HS-27A (cell line): ENCODE results near the gene SHE.
"Not testable (repeated sequence)": the region's sequence is repeated elsewhere in the genome, so short reads cannot be mapped to it uniquely, and the experiment has no call there.

Experiments
- DNase-seq: peaks from one replicate; pipeline ENCODE4 v3.0.0-alpha.2; 2012; ENCODE audit warnings: low read depth, missing footprints

Gene SHE

DNA sequence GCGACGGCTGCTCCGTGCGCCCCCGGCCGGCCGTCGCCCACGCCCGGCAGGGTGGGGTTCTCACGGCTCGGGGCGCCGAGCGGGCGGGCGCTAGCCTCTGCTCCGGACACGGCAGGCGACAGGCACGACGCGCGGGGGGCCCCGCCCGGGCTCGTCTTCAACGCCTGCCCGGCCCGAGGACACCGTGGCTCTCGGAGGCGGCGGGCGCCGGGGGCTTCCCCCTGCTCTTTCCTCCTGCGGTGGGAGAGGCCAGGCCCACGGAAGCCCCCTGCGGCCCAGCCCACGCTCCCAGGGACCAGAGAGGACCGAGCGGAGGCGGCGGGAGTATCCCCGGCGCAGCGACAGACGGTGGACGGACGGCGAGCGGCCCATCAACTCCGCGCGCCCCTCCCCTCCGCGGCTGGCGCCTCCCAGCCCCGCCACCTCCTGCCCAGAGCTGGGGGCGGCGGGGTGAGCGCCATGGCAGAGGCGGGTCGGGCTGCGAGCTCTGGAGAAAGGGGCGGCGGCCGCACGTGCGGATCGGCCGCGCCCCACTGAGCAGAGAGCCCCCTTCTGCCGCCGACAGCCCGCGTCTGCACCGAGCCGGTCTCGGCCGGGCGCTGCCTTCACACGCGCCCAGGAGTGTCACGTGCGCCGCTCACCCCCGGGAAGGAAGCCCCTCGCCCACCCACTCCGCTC, at the start of gene SHE, which contains the start of gene TDRD10:
Gene SHE, minus strand, starts transcription at position 347 of the 678 bp plus-strand sequence. CDS start 386 bp downstream, outside the sequence.
Gene TDRD10, plus strand, starts transcription at position 154 of the 678 bp plus-strand sequence. CDS start 4,685 bp downstream, outside the sequence.
- DNase-seq: no peak

DNA sequence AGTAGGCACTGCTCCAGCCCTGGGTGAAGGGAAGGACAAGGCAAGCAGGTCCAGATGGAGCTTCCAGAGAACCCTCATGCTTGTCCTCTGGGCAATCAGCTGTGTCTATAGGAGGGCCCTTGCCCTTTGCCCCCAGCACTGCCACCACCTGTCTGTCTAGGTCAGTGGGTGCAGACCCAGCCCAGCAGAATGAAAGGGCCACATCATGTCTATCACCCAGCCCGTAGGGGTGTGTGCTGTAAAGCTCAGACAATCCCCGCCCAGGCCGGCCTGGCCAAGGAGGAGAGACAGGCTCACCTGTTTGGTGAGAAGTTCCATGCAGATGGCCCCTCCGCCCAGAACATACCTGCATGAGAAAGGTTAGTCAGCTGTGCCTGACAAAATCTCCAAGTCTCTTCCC, 49.3 kb upstream of the SHE start:
- DNase-seq: no peak

DNA sequence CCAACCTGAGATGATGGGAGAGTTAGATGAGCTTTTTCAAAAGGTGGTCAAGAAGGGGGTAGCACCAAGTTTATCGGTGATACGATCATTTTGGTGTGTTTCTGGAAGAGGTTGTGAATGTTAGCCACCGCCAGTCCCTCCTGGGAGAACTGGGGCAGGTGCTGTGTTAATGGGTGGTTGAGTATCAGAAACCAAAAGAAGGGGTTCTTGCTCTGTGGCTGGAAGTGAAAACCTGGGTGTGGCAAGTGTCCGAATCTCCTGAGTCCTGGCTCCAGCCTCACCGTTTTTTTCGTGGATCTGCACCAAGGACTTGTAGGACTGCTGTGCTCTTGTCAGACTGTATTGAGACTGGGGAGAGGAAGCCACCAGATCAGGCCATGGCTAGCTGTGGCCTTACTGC, 48.4 kb upstream of the SHE start:
- DNase-seq: no peak

DNA sequence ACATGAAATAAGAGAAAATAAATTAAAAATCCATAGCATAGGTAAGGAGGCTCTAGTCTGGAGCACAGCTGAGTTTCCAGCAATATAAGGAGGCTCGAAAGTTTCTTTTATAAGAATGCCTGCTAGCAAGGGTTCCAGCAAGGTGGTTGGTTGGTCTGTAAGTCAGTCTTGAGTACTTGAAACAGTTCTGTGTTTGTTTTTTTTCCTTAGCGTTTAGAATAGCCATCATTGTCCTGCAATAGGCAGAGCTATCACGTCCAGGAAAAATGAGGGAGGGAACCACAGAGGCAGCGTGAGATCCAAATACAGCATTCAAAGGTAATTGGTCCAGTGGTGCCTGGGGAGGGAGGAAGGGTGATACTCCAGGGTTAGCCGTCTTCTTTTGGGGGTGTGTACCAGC, 47.9 kb upstream of the SHE start:
- DNase-seq: no peak

DNA sequence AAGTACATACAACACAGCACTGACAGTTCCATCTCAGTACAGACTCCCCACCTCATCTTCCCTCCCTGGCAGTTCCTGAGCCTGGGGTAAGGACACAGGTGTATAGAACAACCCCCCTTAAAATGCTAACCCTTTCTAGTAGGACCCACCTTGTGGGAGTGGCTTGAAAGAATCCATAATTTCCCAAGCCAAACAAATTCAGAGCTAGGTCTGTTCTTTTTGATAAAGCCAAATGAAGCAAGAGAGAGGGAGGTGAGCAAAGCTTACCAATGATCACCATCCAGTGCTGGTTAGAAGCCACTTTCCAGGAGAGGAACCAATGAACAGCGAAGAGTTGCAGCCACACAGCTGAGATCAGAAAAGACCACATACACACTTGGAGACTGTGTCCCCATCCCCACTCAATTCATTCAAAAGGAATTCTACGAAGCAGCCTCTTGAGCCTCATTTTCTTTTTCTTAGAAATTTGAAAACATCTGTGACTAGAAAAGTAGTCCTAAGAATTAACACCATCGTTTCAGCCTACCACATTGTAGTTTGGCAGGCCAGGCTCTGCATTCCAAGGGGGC, 47.1 kb upstream of the SHE start:
- DNase-seq: no peak

DNA sequence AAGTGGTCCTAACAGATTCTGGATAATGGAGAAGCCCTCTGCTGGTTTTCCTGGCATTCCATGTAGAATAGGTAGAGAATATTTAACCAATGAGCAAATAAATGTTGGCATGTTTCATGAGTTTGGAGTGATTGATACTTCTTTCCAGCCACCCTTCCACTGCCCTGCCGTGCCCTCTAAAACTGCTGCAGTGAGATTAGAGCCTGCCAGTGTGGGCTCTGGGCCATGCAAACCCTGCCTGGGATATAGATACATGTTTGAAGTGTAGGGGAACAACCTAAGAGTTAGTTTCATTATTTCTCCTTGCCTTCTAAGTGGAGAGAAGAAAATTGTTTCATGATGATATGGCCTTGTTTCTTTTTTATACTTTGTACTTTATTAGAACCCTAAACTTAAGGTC, 45.8 kb upstream of the SHE start:
- no peak for DNase-seq

DNA sequence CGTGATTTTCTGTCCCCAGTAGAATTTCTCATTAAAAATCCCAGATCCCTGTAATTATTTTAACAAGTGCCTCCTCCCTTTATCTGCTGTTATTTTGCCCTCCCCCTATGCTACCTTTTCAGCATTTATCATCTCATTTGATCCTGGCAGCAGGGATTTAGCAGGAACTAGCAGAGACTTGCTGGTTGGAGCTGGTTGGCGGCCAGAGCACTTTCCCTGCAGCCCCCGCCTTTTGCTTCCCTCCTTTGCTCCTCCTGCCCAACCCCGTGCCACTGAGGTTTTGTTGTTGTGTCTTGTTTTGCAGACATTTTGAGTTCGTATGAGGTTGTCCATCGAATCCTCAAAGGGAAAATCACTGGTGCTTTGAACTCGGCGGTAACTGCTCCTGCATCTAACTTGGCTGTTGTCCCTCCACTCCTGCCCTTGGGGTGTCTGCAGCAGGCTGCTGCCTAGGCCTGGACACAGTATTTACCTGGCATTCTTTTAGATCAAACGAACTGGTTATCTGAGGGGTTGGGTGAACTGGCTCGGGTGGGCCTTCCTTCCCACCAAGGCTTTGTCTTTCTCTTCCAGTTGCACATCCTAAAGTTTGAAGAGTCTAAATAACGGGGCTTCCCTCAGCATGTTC, 45.0 kb upstream of the SHE start:
- no peak for DNase-seq

DNA sequence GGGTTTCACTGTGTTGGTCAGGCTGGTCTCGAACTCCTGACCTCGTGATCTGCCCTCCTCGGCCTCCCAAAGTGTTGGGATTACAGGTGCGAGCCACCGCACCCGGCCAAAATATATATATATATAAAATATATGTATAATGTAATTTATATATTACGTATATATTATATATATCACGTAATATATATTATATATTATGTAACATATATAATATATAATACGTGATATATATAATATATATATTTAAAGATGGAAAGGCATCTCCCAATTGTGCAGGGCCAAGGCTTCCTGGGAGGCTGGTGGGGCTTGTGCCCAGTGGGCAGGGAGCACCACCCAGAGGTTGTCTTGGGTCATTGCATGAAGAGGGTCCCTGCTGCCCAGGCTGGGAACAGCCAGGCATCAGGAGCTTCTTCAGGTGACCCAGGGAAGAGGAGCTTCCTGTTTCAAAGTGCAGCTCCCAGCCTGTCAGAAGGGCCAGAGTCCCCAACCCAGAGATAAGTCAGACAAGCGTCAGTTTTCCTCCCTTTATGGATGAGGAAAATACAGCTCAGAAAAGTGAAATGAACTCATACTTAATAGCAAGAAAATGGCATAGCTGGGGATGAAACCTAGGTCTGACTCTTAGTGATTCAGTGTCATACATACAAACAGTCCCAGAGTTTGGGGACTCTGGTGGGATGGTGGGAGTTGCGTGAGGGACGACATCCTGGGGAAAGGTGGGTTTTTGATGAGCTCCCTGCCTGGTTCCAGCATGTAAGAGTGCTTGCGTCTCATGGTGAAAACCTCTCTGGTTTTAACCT, 44.3 kb upstream of the SHE start:
- no peak for DNase-seq

DNA sequence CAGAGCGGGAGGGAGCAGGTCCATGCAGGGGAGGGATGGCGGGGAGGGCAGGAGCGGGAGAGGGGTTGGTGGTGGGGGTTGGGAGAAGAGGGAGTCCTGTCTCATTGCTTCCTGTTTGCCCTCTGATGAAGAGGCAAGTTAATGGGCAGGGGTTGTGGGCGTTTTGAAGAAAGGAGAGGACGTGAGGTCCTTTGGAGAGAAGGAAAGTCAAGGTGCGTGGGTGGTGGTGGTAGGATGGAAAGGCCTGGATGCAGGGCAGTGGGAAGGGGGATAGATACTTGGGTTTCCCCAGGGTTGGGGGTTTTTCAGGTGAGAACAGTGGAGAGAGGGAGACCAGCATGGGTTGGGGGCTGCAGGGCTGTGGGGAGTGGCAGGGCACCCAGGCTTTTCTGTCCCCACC, 39.0 kb upstream of the SHE start:
- no peak for DNase-seq

DNA sequence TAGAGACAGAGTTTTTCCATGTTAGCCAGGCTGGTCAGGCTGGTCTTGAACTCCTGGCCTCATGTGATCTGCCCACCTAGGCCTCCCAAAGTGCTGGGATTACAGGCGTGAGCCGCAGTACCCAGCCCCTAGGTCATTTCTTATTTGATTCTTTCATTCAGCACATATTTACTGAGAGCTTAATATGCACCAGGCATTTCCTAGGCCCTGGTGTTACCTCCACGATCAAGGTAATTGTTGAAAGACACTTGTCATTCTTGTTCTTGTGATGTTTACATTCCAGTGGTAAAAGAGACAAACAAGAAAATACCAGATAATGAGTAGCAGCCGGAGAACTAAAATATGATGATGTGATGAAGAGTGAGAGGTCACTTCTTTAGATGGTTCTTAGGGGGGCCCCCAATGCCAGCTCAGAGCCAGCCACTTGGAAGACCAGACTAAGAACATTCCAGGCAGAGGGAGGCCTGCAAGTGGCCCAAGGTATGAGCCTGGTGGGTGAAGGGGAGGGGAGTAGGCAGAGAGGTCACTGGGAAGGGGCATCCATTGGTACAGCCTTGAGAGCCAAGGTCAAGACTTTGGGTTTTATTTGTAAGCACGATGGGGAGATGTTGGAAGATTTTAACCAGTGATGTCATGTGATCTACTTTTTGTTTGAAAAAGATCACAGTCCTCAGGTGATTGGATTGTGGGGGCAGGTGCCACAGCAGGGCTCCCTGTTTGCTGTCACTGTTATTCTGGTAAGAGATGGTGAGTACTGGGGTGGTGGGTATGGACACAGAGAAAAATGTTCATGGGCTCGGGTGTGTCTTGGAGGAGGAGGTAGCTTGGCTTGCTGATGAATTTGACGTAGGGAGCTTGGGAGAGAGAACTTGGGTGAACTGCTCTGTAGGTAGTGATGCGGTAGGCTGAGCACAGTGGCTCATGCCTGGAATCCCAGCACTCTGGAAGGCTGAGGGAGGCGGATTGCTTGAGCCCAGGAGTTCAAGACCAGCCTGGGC, 37.6 kb upstream of the SHE start:
- no peak for DNase-seq

DNA sequence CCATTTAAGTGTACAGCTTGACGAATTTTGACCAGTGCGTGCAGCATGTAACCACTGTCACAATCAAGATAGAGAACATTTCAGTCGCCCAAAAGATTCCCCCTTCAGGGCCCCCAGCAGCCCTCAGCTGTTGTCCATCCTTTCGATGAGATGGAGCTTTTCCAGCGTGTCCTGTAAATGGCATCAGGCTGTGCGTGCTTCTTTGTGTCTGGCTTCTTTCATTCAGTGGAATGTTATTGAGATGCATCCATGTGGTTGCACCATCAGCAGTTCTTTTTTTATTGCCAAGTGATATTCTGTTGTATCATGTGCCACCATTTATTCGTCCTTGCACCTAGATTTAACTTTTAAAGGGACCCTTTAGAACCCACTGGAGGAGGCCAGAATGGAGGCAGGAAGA, 34.4 kb upstream of the SHE start:
- DNase-seq: no peak

DNA sequence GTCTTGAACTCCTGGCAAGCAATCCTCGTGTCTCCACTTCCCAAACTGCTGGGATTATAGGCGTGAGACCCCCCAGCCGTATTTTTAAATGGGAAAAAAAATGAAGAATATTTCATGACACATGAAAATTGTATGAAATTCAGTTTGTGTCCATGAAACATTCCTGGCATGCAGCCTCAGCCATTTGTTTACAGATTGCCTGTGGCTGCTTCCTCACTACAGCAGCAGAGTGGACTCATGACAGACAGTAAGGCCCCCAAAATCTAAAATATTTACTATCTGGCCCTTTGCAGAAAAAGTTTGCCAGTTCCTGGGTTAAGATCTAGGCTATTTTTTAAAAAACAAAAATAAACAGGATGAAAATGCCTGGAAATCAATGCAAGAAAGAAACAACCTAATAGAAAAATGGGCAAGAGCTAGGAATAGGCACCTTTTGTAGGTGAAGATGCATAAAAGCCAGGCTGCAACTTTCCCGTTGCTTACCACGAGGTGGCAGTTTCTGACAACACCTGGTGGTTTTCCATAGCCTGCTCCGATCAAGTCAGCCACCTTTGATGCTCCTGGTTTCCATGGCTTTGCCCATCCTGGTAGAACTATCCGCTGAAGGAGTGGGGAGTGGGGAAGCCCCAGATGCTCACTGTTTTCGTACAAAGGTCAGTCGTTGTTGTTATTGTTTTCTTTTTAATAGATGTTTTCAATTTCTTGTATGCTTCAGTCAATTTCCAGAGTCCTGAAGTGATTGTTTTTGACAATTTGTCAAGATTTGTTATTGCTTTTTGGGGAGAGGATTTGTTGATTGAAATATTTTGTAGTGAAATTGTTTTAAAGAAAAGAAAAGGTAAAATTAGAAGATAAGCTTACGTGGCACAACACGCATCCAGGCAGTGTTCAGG, 32.0 kb upstream of the SHE start:
- no peak for DNase-seq

DNA sequence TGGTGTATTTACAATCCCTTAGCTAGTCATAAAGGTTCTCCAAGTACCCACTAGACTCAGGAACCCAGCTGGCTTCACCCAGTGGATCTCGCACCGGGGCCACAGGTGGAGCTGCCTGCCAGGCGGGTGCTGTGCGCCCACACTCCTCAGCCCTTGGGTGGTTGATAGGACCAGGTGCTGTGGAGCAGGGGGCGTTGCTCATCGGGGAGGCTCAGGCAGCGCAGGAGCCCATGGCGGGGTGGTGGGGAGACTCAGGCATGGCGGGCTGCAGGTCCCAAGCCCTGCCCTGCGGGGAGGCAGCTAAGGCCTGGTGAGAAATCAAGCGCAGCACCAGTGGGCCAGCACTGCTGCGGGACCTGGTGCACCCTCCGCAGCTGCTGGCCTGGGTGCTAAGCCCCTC, 29.7 kb upstream of the SHE start:
- DNase-seq: not testable (repeated sequence)

DNA sequence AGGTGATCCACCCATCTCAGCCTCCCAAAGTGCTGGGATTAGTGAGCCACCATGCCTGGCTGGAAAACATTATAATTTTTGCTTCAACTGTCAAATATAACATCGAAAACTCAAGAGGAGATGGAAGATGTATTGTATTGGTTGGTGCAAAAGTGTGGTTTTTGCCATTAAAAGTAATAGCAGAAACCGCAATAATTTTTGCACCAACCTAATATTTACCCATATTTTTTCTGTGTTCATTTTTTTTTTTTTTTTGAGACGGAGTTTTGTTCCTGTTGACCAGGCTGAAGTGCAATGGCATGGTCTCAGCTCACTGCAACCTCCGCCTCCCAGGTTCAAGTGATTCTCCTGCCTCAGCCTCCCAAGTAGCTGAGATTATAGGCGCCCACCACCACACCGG, 27.1 kb upstream of the SHE start:
- no peak for DNase-seq

DNA sequence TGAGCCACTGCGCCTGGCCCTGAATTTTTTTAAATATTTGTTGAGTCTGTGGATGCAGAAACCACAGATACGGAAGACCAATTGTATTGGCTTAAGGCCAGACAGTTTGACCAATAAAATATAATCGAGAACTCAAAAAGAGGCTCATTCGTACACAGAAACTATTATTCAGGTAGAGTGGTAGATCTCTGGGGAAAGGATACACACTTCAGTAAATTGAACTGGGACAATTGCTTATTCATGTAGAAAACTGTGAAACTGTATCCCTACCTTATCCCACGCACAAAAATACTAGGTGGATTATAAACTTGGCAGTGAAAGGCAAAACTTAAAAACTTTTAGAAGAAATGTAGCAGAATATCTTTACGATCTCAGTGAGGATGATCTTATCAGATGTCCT, 25.0 kb upstream of the SHE start:
- DNase-seq: no peak

DNA sequence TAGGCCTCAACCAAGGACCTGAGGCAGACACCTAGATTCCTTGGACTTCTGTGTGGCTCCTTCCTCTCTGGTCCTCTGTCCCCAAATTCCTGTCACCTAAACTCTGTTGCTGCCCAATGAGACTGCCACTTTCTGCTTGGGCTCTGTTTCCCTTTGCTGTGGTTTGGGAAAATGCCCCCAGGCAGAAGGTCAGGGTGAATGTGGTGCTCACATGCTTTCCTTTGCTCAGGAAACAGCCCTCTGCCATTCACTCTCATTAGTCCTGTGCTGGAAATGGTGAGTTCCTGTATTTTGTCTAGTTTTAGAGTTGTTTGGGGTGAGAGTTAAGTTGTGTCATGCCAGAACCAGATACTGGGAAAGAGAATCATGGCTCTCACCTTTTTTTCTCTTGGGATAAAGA, 22.7 kb upstream of the SHE start:
- DNase-seq: no peak

DNA sequence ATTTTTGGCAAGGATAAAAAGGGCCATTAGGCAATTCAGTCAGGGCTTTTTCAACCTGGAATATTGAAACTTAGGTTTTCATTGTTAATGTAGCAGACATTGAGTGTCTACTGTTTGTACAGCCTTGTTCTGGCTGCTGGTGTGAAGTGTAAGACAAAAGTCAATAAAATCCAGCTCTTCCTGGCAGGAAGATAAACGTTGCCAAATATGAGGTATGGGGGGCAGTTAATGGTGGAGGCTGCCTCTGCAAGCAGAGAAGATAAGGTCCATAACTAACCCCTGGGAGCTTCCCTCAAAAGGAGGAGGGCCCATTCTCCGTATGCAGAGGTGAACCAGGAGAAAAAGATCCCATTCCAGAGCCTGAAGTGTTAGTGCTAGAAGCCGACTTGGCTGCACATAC, 19.5 kb upstream of the SHE start:
- no peak for DNase-seq

DNA sequence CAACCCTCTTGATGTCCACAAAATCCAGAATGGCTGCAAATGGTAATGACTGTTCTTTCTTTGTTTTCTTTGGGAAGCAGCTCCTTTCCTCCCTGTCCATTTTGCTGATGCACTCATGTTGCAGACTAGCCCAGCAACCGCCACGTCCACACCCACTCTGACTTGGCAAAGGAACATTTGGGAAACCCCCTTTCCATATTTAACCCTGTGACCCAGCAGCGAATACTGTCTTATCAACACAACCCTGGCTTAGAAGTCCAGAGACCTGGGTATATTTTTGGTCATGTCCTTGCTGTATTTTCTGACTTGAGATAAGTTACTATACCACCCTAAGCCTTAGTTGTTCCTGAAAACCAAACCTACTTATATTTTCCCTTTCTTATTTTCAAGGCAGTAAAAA, 18.1 kb upstream of the SHE start:
- DNase-seq: no peak

DNA sequence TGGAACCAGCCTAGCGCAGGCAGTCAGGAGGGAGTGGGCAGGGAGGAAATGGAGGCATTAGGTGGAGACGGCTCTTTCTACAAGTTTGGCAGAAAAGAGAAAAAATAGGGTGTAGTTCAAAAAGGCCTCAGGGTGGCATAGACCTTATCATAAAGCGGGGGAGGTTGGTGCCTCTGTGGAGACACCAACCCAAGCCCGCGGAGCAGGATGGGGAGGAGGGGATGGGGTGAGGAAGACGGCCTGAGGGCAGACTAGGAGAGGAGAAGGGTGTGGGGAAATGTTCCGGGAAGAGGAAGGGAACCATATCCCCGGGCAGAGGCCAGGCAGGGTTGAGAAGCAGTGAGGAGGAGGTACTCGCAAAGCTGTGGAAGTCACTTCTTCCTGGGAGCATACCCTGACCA, 17.4 kb upstream of the SHE start:
- no peak for DNase-seq

DNA sequence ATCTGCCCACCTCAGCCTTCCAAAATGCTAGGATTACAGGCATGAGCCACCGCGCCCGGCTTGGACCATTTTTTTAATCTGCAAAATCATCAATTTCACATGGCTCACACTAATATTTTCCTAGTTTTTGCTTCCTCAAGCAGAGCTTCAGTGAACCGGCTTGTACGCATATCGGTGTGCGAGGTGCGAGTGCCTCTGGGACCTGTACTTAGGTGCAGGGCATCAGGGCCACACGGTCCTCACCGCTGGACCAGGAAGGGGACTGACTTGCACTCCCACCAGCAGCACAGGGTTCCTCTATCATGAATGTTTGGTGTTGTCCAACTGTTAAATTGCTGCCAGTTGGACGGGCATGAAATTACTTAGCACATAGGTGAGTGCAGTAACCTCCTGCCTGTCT, 15.4 kb upstream of the SHE start:
- no peak for DNase-seq
